GM19025 (cell line): ENCODE data around the gene CACNA1F.
A peak's percentile ranks its signal among the peaks of the same experiment; 100 is the strongest.

Source experiments
- ATAC-seq: cut with Tn5 transposase; IDR thresholded peaks from one replicate; pipeline ENCODE4 v1.9.1; 2021; ENCODE audit warnings: mild to moderate bottlenecking, low read depth, moderate library complexity; ENCODE audit not compliant: unreplicated experiment

The CACNA1F gene

DNA sequence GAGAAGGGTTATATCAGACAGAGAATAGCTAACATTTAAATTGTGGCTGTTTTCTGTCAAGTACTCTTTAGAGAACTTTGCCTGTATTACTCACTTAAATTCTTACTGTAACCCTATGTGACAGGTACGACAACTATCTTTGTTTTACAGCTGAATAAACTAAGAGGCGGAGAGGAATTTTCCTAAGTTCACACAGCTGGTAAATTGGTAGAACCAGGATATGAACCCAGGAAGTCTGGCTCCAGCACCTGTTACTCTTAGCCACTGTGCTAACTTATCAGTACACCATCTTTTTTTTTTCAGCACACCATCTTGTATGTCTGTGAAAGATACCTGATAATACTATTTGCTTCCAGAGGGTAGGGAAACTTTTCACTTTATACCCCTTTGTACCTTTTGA lies 31.1 kb downstream of the CACNA1F start:
- ATAC-seq, result no peak

DNA sequence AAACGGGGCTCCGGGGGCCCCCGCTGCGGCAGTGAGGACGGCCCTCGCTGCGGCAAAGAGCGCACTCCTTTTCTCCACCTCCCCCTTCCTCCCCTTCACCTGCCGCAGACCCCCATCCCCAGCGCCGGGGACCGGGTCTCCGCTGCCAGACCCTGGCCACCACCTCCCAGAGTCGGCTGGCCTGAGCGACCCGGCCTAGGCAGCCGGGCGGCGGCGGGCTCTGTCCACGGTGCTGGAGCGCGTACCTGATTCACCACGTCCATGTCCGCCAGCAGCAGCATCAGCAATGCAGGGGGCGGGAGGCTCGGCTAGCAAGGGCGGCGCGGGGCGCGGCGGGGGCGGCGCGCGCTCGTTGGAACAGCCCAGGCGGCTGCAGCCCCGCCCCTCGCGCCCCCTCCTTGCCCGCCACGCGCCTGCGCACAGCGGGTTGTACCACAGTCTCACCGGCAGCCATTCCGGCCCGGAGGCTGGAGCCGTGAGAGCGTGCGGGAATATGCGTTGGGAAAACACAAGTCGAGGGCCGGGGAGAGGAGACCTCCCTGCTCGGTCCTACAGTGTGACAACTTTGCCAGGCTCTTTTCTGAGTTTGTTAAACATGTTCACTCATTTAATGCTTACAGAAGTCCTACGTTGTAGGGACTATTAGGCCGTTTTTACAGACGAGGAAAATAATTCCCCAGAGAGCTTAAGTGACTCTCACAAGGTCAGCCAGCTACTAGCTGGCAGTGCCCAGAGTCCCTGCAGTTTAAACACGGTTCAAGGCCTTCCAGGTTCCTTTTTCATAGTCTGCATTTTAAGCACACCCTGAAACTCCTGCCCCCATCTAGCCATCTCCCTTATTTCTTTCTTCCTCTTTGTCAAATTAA lies 33.0 kb downstream of the CACNA1F start, which contains the start of gene SYP:
Gene SYP, minus strand, starts transcription at position 288 of the 866 bp plus-strand sequence. Its CDS starts 7 bp downstream, at position 281.
- ATAC-seq, result peak; percentile 94

GRCh38 chrX:49199315-49199595 lies 33.9 kb downstream of the CACNA1F start:
- ATAC-seq, result no peak

GRCh38 chrX:49198540-49199314 lies 34.4 kb downstream of the CACNA1F start:
- ATAC-seq, result no peak

DNA sequence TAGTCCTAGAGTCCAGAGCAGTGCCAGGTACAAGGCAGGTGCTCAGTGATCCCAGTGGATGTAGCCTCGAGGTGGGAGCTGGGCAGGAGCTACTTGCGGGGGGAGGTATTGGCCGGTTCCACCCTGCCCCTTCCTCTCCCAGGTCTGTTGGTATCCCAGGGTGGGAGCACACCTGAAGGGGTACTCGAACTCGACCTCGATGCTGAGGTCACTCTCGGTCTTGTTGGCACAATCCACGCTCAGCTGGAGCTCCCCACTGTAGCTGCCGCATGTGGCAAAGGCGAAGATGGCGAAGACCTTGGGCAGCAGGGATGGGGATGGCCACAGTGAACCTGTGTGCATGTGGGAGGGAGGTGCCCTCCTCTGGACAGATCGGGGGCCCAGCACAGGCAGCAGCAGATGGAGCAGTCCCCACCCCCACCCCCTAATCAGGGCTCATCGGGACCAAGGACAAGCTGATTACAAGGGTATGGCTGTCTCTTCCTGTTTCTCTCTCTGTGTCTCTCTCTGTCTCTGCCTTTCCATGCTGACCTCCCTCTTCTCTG lies 35.5 kb downstream of the CACNA1F start:
- no peak for ATAC-seq

GRCh38 chrX:49193542-49193964 lies 39.6 kb downstream of the CACNA1F start:
- ATAC-seq, result no peak

GRCh38 chrX:49192722-49193328 lies 40.3 kb downstream of the CACNA1F start:
- no peak for ATAC-seq

- peak; percentile 5 for ATAC-seq
Observed at GRCh38 chrX:49191574-49192011, 41.5 kb downstream of the CACNA1F start.

- ATAC-seq, result peak; percentile 89
Observed at GRCh38 chrX:49190821-49191573, 42.1 kb downstream of the CACNA1F start.

DNA sequence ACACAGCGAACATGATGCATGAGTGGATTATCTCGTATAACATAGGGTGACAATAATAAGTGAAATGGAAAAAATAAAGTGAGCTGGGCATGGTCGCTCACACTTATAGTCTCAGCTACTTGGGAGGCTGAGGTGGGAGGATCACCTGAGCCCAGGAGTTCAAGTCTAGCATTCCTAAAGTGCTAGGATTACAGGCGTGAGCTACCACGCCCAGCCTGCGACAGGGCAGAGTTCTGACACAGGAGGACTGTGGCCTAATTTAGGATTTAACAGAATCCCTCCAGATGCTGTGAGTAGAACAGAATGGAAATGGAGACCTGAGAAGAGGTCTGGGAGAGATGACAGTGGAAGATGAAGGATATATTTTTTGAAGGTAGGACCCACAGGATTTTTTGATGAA lies 43.5 kb downstream of the CACNA1F start:
- no peak for ATAC-seq

- no peak for ATAC-seq
Observed at GRCh38 chrX:49188468-49189076, 44.6 kb downstream of the CACNA1F start.

GRCh38 chrX:49187526-49187925 lies 45.6 kb downstream of the CACNA1F start:
- ATAC-seq, result no peak

- ATAC-seq, result no peak
Observed at GRCh38 chrX:49187028-49187394, 46.1 kb downstream of the CACNA1F start.

GRCh38 chrX:49186125-49187027 lies 46.8 kb downstream of the CACNA1F start, which contains the start of gene PRICKLE3:
Gene PRICKLE3, minus strand, starts transcription at chrX:49186373. Its CDS starts 76 bp downstream, at chrX:49186297.
- ATAC-seq, result peak; percentile 17

- ATAC-seq, result peak; percentile 40
Observed at GRCh38 chrX:49184294-49185281, 48.6 kb downstream of the CACNA1F start.

GRCh38 chrX:49183701-49184281 lies 49.3 kb downstream of the CACNA1F start:
- ATAC-seq, result no peak

DNA sequence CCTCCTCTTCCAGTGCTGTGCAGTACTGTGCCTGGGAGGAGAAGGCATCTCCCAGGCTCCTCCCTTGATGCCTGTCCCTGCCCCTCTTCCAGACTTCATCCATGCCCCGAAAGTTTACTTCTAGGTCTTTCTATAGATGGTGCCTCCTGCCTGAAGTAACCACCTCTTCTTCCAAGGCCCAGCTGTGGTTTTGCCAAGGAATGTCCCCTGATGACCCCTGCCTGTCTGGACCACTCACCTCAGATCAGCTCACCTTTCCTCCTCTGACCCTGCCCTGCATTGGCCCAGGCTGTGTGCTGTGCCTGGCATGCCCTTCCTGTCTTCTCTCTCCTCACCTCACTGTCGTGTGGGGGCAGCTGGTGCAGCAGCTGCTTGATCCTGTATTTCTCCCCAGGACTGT lies 53.8 kb downstream of the CACNA1F start:
- no peak for ATAC-seq
